Measurements from ENCODE around the gene SMPD3.

GRCh38 chr16:68374961-68375660 is 73.2 kb downstream of the SMPD3 start:
- TF ChIP-seq CTCF (IDR thresholded peaks at IDR 0.05) (no peak), EP300 (IDR thresholded peaks at IDR 0.05) (no peak)

Measured in sigmoid colon (tissue), 4 donors.